ENCODE data around the gene OTUD5.
A peak's percentile ranks its signal among the peaks of the same experiment; 100 is the strongest.

The OTUD5 gene

DNA sequence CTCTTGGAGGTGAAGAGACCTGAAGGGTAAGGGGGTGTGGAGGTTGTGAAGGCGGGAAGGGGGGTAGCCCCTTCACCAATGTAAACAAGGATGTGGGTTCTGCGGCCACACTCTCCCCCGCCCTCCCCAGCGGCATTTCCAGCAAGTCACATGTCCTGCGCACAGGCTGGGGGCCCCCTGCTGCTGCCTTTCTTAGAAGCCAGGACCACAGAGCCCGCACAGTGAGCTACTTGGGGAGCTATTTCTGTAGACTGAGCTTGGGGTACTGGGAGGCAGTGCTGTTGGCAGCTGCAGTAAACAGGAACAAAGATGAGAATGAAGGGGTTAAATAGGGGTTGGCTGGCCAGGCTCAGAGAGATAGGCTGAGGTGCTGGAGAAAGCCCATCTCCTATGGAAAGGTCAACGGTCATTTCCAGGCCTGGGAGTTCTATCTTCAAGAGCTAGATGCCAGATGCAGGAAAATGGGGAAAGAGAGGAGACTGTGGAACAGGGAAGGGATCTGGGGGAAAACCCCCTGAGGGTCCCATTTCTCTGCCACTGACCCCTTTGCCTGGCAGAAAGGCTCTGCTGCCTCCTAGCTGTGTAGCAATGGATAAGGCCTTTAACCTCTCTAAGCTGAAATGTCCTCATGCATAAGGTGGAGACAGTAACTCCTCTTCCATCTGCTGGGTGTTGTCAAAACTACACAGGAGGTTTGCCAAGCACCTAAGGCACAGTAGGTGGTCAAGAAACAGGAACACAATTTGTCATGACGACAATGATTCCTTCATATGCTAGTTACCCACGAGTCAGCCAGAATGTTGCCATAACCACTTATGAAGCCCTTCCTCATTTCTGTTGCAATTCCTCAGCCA is 20.1 kb downstream of the OTUD5 start:
- no peak for DNase-seq

DNA sequence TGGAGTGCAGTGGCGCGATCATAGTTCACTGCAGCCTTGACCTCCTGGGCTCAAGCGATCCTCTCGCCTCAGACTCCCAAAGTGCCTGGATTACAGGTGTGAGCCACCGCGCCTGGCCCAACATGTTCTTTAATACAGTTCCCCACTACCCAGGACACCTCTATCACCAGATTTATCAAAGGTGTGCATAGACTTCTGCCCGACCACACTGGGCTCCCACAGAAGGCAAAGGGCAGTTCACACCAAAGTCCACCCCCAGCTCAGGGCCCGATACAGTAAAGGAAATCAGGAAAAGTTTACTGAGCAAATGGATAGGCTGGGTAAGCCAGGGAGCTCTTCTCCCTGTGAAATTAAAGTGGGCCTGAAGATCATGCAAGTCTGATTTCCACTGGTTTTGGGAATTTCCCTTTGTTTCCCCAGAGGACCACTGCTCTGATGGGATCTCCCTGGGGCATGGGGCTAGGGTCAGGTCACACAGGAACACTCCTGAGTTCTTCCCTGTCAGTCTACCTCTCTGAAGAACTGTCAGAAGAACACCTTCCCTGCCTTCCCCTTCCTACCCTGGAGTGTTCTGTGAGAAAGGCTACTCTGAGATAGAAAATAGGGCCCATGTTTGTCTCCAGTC is 20.9 kb downstream of the OTUD5 start:
- no peak for DNase-seq

DNA sequence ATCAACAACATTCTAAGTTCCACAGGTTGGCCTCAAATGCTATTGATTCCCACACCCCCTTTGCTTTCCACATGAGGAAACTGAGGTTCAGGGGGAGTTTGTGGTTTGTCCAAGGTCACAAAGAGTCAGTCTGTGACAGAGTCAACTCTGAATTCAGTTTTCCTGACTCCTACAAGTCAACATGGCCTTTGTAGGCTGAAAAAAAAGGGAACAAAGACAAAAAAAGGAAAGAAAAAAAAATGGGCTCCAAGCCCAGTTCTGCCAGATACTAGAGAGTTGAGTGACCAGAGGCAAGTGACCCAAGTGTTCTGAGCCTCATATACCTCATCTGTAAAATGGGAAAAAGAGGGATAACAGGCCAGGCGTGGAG is 22.1 kb downstream of the OTUD5 start:
- no peak for DNase-seq

DNA sequence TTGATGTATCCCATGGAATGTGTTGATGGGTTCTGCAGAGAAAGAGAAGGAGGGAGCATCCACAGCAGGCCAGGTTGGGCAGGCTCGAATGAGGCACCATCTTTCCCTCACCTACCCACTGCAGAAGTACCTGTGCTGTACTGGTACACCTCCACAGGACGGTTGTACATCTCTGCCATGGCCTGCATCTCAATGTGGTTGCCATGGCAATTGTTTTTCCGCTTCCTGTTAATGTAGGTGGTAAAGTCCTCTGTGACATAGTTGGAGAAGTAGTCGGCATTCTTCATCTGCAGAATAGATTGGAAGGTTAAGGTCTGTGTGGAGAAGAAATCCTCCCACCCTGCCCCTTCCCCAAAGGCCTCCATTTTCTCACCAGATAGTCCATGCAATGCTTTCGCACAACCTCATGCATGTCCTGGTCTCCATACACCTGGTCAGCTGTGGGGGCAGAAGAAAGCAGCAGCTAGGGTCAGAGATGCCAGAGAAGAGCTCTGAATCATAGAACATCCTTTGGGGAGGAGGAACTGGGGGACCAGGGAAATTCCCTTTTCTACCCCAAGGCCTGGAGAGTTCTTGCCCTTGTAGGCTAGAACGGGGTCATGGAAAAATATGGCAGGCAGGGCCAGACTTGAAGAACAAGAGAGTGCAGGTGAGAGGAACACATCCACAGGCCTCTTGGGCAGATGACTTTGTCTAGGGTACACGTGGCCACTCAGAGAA is 22.7 kb downstream of the OTUD5 start:
- no peak for DNase-seq

DNA sequence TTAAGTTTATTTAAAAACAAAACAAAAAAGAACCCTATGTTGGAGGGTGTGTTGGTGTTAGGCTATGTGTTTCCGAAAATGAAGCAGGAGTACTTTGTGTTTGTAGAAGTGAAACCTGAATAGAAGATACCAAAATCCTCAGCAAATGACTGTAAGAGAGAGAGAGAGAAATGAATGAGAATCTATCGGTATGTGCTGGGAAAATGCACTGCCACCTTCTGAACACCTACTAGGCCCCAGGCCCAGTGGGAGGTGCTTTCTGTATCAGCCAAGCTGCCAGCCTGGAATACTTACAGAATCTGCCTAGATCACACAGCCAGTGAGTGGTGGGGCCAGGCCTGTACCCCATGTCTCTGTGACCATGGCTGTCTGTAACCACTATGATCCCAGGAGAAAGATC is 23.6 kb downstream of the OTUD5 start:
- no peak for DNase-seq

DNA sequence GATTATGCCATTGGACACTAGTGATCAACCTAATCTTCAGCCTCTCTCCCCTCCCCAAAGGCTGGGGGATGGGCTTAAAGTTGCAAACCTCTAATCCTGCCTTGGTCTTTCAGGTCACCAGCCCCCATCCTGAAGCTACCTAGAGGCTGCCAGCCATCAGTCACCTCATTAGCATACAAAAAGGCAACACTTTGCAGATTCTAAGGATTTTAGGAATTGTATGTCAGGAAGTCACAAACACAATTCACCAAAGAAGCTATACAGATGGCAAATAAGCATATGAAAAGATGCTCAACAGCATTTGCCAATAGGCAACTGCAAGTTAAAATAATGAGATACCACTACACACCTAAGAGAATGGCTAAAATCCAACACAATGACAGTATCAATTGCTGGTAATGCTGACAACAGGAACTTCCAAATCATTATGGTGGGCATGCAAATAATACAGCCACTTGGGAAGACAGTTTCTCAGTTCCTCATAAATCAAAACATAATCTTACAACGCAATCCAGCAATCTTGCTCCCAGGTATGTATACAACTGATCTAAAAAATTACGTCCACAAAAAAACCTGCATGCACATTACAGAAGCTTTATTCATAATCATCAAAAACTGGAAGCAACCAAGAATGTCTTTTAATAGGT is 29.5 kb downstream of the OTUD5 start:
- DNase-seq = no peak

DNA sequence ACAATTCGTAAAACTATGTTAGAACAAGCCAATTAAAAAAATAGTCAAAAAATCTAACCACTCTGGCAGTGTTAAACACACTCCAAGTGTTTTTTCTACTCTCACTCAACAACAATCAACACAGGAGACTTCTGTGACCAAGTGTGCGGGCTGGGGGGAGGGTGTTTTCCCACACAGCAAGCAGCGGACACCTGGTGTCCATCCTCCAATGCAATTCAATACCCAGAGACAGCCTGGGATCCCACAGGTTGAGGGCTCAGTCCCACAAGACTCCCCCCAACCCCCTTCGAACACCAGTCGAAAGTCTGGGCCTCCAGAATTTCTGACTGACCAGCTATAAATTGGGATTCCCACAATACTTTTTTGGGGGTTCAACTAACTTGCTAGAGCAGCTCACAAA is 30.3 kb downstream of the OTUD5 start:
- DNase-seq = no peak

DNA sequence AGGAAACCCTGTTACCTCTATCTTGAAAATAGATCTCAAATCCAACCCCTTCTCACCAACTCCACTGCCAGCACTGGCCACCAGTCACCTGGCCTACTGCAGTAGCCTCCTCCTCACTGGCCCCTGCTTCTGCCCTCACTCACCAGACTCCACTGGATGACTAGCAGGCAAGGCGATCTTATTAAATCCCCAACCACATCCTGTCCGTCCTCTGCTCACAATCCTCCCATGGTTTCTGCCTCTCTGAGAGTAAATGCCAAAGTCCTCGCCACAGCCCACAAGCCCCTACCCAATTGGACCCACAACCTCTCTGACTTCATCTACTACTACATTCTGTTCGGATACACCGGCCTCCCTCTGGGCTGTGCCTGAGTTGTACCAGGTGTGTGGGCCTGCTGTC is 33.1 kb downstream of the OTUD5 start:
- DNase-seq = no peak

DNA sequence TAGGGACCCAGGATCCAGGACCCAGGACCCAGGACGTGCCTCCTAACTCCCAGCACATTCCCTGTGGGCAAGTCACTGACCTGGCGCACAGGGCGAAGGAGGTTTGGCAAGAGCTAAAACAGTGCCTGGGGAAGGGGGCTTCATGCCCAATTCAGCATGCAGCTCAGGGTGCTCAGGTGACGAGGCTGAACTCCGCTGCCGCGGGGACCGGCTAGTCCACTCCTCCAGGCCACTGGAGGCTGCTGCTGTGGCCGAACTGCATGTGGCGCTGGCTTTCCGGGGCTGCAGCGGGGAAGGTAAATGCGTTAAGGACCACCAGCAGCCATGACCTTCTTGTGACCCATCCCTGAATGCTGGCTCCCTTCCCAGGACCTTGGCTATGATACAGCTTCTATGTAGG is 33.6 kb downstream of the OTUD5 start:
- DNase-seq = no peak

DNA sequence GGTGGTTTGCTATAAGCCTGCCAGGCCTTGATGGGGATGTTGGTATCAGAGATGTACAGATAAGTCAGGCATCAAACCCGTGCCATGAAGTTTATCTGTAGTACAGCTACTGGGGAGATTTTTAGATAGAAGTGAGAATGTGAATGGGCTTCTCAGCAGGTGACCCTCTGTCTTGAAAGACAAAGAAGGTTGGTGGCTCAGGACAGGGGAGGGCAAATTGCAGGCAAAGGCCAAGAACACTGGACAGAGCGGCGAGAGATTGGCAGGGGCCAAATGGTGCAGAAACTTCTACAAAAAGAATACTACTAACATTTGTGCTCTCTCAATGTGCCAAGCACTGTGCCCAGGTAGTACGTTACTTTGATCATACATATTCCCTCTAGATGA is 36.7 kb downstream of the OTUD5 start:
- DNase-seq = no peak

DNA sequence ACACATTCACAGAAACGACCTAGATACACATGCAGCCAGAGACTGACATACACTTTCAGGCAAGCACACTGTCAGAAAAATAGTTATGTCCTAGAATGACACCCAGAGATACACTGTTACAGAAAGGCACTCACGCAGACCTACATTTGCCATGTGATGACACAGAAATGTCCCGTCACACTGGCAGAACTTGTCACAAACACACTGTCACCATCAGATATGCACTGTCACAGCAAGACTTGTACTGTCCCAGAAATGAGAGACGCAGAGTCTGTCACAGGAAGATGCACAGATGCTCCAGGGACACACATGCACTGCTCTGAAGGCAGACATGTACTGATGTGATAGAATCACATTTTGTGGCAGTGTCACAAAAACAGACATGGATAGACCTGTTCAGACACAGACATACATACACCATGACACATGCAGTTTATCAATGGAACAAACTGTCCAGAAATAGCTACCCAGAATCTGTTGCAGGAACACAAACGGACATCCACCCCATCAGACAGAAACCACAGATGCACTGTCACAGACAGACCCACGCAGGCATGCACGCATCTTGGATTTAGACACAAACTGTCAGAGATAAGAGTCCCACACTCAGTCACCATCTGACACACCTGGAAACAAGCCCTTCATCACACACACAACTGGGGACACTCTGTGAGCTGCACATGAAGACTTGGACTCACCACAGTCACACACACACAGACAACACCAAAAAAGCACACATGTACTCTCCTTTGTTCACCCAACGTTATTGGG is 37.3 kb downstream of the OTUD5 start:
- DNase-seq = no peak

DNA sequence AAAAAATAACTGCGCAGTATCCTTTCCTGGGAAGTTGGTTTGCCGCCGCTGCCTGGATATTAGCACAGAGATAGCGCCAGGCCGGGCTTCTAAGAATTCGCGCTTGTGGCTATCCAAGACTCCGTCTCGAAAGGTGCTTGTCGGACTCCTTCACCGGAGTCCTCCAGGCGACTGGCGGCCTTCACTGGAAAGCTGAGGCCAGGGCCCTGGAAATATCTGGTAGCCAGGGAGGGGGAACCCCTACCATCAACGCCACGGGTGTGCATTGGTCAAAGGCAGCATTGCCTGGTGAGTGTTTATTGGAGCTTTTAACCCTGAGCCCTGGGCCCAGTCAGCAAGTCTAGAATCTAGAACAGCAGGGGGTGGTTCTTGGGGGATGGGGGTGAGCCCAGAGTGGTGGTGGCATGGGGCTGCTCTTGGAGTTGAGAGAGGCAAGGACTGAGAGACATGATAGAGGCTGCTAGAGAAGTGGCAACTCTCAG is 38.0 kb downstream of the OTUD5 start:
- no peak for DNase-seq

DNA sequence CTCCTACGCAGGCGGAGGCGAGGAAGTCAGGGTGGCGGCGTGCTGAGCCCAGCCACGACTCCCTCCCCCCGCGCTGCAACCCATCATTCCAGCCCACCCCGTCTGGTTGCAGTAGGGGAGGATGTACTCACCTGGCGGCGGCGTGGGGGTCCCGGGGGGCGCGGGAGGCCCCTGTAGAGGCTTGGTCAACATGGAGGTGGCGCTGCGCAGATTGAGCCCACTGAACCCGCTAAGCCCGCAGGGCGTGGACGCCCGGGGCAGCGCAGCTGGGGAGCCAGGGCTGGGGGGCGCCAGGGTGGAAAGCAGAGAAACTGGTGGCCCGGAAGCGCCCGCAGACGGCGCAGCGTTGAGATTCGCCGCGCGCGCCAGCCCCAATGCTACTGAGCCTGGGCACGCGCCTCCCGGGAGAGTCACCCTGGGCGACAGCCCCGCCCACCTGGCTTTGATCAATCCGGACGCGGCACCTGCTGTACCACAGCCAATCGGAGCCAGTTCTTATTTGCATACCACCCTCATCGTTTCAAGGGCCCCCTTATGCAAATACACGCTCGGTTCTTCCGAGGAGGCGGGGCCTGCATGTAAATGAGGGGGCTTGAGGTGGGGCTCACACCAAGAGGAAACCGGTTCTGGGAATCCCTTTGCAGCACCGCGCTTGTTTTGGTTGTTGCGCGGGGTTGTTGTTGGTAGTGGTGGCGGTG is 38.6 kb downstream of the OTUD5 start, which contains the start of gene PIM2:
Gene PIM2 (minus strand): TSS at position 382 of the 698 bp plus-strand sequence. CDS start 190 bp downstream, at position 192.
- DNase-seq = peak; percentile 98

DNA sequence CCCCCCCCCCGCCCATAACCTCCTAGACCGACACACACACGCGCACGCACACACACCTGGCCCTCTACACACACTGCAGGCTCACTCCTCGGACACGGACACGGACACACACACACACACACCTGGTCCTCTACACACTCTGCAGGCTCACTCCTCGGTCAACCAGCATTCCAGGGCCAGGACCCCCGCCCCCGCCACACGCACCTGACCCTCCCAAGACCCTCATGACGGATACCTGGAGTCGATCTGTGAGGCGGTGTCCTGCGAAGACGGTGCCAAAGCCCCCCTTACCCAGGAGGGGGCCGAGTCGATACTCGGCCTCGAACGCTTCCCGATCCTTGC is 39.1 kb downstream of the OTUD5 start:
- peak; percentile 63 for DNase-seq

DNA sequence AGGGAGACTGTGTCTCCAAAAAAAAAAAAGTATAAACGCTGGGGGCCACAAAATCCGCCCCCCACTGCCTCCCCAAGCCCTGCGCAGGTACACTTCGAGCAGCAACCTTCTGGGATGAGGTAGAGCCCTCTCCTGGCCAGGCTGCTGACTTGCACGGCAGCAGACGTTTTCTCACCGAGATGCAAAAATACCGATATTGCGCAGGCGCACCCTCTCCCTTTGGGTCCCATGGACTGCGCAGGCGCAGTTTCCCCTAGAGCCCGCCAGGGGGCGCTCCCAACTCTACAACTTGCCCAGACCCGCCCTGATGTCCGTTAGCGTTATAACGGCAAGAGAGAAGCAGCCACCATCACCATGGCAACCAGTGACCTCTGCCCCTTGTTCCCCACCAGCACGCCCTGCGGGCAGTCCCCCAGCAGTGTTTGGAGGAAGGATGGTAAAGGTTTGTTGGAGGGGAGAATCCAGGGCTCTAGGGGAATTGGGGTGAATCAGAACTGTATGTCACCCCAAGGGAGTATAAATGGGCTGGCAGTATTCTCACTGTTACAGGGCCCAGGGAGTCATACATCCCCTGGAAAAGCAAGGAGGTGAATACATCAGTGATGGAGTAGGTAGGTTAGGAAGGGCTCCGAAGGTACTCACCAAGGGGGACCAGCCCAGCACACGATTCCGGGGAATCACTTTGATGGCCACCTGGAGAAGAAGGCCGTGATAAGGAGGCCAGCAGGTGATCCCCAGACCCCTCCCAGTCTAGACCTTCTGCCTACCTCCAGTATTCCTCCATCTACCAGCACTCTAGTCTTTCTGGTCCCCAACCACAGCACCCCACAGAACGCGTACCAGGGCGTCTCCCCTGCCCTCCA is 40.0 kb downstream of the OTUD5 start:
- peak; percentile 95 for DNase-seq

DNA sequence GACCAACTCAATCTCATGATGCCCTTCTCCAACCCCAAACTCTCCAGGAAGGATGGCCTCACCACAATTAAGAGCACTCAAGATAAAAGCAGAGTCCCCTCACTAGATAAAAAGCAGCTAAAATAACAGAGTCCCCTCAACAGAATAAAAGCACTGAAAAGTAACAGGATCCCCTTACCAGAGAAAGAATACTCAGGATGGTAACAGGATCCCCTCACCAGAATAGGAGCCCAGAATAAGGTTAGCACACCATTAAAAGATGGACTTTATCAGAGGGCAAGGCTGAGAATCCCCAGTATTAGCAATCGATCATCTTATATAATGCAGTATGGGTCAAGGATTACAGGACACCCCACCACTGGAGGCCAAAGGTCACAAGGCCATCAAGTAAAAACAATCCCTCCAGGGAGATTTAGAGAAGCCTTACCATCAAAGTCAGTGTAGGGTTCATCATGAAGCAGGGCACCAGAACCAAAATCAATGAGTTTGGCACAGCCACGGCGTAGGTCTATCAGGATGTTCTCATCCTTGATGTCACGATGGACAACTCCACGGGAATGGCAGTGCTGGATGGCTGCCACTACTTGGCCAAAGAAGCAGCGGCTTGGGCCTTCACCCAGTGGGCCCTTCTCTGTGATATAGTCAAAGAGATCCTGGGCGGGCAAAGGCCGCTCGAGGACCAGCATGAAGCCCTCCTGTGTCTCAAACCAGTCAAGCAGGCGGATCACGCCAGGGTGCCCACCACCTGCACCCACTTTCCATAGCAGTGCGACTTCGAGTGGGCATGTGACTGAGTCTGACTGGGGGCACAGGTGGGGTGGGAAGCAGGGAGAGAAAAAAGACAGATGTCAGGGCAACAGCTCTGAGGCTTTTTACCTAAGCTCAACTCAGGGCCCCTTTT is 42.6 kb downstream of the OTUD5 start:
- no peak for DNase-seq

DNA sequence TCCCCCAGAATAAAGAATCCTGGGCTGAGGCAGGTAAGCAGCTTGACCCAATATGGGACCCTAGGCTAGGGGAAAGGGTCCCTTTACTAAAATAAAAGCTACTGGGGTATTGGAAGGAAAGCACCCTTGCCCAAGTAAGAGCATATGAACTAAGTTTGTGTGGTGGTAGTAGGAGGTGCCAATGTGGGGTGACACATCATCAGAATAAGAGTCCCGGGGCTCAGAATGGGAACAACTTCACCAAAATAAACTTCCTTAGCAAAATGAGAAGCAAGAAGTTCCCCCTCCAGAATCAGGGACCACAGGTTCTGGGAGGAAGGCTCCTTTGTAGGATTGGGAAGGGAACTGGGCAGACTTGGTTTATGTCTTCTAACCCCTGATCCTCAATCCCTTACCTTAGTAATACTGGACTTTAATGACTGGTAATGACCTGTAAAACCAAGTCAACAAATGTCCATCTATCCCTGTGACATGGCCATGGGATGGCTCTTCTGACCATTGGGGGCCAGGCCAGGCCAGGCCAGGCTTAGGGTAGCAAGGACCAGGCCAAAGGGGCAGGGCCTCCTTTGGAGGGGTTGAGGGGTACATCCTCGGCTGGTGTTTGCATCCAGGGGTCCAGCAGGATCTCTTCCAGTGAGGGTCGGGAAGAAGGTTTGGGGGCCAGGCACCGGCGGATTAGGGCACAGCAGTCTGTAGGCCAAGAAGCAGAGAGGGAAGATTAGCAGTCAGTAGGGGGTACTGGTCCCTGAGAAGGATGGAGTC is 43.6 kb downstream of the OTUD5 start:
- DNase-seq = no peak

DNA sequence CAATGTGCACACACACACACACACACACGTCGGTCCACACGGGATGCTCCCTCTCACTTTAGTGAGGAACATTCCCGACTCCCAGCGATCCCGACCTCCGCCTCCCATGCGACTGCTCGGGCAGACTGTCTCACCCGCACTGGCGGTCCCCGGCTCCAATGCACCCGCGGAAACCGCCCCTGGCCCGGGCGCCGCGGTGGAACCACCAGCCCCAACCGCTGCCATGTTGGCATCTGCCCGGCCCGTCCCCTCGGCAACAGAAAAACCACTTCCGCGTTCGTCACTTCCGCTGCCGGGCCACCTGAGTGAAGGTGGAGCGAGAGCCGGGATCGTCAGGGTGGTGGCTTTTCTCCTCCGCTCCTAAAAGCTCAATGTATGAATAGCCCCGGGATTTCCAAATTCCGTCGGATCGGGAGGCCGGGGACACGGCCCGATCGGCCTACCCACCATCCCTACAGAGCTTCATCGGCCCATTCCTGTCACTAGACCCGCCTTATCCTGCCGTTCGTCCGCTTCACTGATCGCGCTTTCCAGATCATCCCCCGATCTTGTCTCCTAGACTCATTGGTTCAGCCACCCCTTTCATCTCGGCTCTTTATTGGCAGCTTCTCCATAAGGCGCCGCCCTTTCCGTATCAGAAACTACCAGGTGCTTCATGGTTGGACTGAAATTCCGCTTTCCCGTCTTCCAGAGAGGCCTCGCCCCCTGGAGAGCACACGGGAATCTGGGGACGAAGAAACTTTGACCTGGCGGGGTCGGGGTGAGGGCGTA is 45.8 kb downstream of the OTUD5 start, which contains the start of gene SLC35A2:
Gene SLC35A2 (minus strand): TSS at position 235 of the 771 bp plus-strand sequence. CDS start 10 bp downstream, at position 225.
- DNase-seq = peak; percentile 95
